HG03520 (cell line): ENCODE data around the gene ARMC3.
"Not testable (repeated sequence)": the region's sequence is repeated elsewhere in the genome, so short reads cannot be mapped to it uniquely, and the experiment has no call there.

Source experiments
- ATAC-seq: cut with Tn5 transposase; IDR thresholded peaks from one replicate; pipeline ENCODE4 v1.9.1; 2021; ENCODE audit warnings: mild to moderate bottlenecking, moderate library complexity; ENCODE audit not compliant: unreplicated experiment

Gene ARMC3

GRCh38 chr10:23070092-23070912 is 142.4 kb downstream of the ARMC3 start:
- not testable (repeated sequence) for ATAC-seq

- no peak for ATAC-seq
Observed at GRCh38 chr10:23070913-23071218, 143.0 kb downstream of the ARMC3 start.

DNA sequence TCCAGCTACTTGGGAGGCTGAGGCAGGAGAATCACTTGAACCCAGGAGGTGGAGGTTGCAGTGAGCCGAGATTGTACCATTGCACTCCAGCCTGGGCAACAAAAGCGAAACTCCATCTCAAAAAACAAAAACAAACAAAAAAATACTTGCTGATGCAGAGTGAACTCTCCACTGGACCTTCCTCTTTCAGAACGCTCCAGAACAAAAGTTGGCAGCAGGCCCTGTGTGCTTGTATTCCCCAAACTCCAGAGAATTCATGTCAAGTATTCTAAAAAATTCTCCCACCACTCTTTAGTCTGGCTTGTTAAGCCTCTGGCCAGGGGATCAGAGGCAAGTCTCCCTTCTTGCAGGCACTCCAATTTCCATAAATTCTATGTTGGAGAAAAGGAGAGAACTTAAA is 144.7 kb downstream of the ARMC3 start:
- not testable (repeated sequence) for ATAC-seq

GRCh38 chr10:23073527-23073926 is 145.7 kb downstream of the ARMC3 start:
- ATAC-seq, result no peak

- ATAC-seq, result no peak
Observed at GRCh38 chr10:23075672-23076071, 147.8 kb downstream of the ARMC3 start.

DNA sequence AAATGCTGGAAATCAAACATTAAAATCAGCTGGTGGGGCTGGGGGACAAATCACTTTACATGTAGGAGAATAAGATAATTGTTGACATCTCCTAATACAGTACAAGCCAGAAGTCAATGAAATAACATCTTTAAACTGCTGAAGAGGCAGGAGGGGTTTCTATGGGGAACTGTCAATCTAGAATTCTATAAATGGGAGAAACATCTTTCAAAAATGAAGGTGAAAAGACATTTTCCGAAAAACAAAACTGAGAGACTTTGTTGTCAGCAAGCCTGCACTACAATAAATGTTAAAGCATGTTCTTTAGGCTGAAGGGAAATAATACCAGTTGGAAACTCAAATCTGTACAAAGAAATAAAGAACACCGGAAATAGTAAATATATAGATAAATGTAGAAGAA is 150.3 kb downstream of the ARMC3 start:
- ATAC-seq, result no peak

DNA sequence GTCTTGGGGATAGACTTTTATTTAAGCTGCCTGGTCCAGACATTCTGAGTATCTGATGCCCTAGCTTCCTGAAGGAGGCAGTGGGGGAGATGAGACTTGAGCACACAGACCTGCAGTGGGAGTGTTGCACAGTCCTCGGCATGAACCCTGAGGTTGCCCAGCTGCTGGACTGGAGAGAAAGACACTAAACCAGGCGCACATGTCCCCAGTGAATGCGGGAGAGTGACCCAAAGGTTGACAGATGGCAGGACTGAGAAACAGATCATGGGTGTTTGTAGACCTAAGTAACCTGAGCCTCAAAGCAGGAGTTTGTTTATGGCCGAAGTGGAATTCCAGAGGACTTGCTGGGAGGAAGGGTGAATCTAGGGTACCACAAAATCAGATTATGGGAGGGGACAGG is 151.8 kb downstream of the ARMC3 start:
- no peak for ATAC-seq

GRCh38 chr10:23080262-23080661 is 152.4 kb downstream of the ARMC3 start:
- no peak for ATAC-seq

- no peak for ATAC-seq
Observed at GRCh38 chr10:23081221-23081750, 153.4 kb downstream of the ARMC3 start.

GRCh38 chr10:23081891-23082290 is 154.0 kb downstream of the ARMC3 start:
- ATAC-seq, result no peak
